ENCODE measurements around the gene MAPK8IP3. TPM values are rescaled to one million over a fixed set of nuclear protein-coding genes. Genes with fewer than 3 reads are reported as not detected.
A peak's percentile ranks its signal among the peaks of the same experiment; 100 is the strongest.

The MAPK8IP3 gene
- total RNA-seq, 1 donor from 2014 or later, result 157 TPM

- Mint-ChIP-seq H3K4me1 (ENCODE audit: low read depth) (peaks cover 21% of the 10 kb centered on the region), H3K27me3 (no peaks in the 10 kb centered on the region), H3K27ac (peak within 1 kb of the TSS; percentile 96), H3K4me3 (ENCODE audit: low read depth) (peak within 1 kb of the TSS; percentile 96), H3K36me3 (ENCODE audit: insufficient read depth) (peaks cover 15% of the 10 kb centered on the region), H3K9me3 (ENCODE audit: low read depth) (no peaks in the 10 kb centered on the region)
- no peak for TF ChIP-seq CTCF (IDR thresholded peaks at IDR 0.05; ENCODE audit: unreplicated experiment)
- DNase-seq (ENCODE audit: low spot score, unreplicated experiment), result peak; percentile 92
These were observed 28.0 kb upstream of the MAPK8IP3 start, which contains the start of gene JPT2 for GRCh38 chr16:1677942-1678499. Gene JPT2 (plus strand): TSS chr16:1678279. CDS start chr16:1678313, 34 bp downstream.

- DNase-seq (ENCODE audit: low spot score, unreplicated experiment), result no peak
- peak overlapping the region; percentile 96 for H3K27ac Mint-ChIP-seq
- H3K36me3 Mint-ChIP-seq (ENCODE audit: insufficient read depth), result peaks cover 14% of the 10 kb centered on the region
- no peaks in the 10 kb centered on the region for H3K9me3 Mint-ChIP-seq (ENCODE audit: low read depth)
- peak overlapping the region; percentile 96 for H3K4me3 Mint-ChIP-seq (ENCODE audit: low read depth)
- no peak for TF ChIP-seq CTCF (IDR thresholded peaks at IDR 0.05; ENCODE audit: unreplicated experiment)
- H3K4me1 Mint-ChIP-seq (ENCODE audit: low read depth), result peaks cover 21% of the 10 kb centered on the region
- H3K27me3 Mint-ChIP-seq, result no peaks in the 10 kb centered on the region
These were observed 27.4 kb upstream of the MAPK8IP3 start for GRCh38 chr16:1678500-1679098.

GRCh38 chr16:1680361-1680760, 25.6 kb upstream of the MAPK8IP3 start:
- no peaks in the 10 kb centered on the region for H3K9me3 Mint-ChIP-seq (ENCODE audit: low read depth)
- H3K36me3 Mint-ChIP-seq (ENCODE audit: insufficient read depth), result peaks cover 12% of the 10 kb centered on the region
- H3K27ac Mint-ChIP-seq, result peak overlapping the region; percentile 95
- no peak for TF ChIP-seq CTCF (IDR thresholded peaks at IDR 0.05; ENCODE audit: unreplicated experiment)
- H3K4me1 Mint-ChIP-seq (ENCODE audit: low read depth), result peaks cover 21% of the 10 kb centered on the region
- peak overlapping the region; percentile 96 for H3K4me3 Mint-ChIP-seq (ENCODE audit: low read depth)
- no peak for DNase-seq (ENCODE audit: low spot score, unreplicated experiment)
- H3K27me3 Mint-ChIP-seq, result no peaks in the 10 kb centered on the region

GRCh38 chr16:1681032-1681431, 25.0 kb upstream of the MAPK8IP3 start:
- no peak for DNase-seq (ENCODE audit: low spot score, unreplicated experiment)
- TF ChIP-seq CTCF (IDR thresholded peaks at IDR 0.05; ENCODE audit: unreplicated experiment), result no peak
- peaks cover 16% of the 10 kb centered on the region for H3K36me3 Mint-ChIP-seq (ENCODE audit: insufficient read depth)
- H3K4me1 Mint-ChIP-seq (ENCODE audit: low read depth), result peaks cover 24% of the 10 kb centered on the region
- H3K27me3 Mint-ChIP-seq, result no peaks in the 10 kb centered on the region
- H3K4me3 Mint-ChIP-seq (ENCODE audit: low read depth), result peak overlapping the region; percentile 33
- peak overlapping the region; percentile 95 for H3K27ac Mint-ChIP-seq
- H3K9me3 Mint-ChIP-seq (ENCODE audit: low read depth), result no peaks in the 10 kb centered on the region

GRCh38 chr16:1687427-1688316, 18.3 kb upstream of the MAPK8IP3 start:
- TF ChIP-seq CTCF (IDR thresholded peaks at IDR 0.05; ENCODE audit: unreplicated experiment), result no peak
- H3K27ac Mint-ChIP-seq, result peak overlapping the region; percentile 100
- H3K27me3 Mint-ChIP-seq, result no peaks in the 10 kb centered on the region
- no peak overlapping the region for H3K4me3 Mint-ChIP-seq (ENCODE audit: low read depth)
- no peak for DNase-seq (ENCODE audit: low spot score, unreplicated experiment)
- peaks cover 37% of the 10 kb centered on the region for H3K4me1 Mint-ChIP-seq (ENCODE audit: low read depth)
- no peaks in the 10 kb centered on the region for H3K9me3 Mint-ChIP-seq (ENCODE audit: low read depth)
- H3K36me3 Mint-ChIP-seq (ENCODE audit: insufficient read depth), result peaks cover 26% of the 10 kb centered on the region
